Fibroblast of lung (primary cell): ENCODE measurements around the gene EXOC6. TPM values are rescaled to one million over a fixed set of nuclear protein-coding genes. Genes with fewer than 3 reads are reported as not detected.

Experiments used
- DNase-seq, 2 donors: peaks; one replicate each; pipeline versions ENCODE4 v3.0.0 to v3.0.0-alpha.2; 2010; ENCODE audit warnings: low read depth in 2 of 2
- H2AFZ ChIP-seq: 2 replicates; pipeline ENCODE4 v1.5.1; 2012; ENCODE audit warnings: low read length, control low read depth, inconsistent platforms
- H3K27ac ChIP-seq: 2 replicates; pipeline ENCODE4 v1.5.1; 2011; ENCODE audit warnings: low read length, control low read depth; ENCODE audit not compliant: insufficient read depth
- H3K27me3 ChIP-seq: 2 replicates; pipeline ENCODE4 v1.5.1; 2011; ENCODE audit warnings: mild to moderate bottlenecking, low read length; ENCODE audit not compliant: control insufficient read depth, insufficient read depth
- H3K36me3 ChIP-seq: 2 replicates; pipeline ENCODE4 v1.5.1; 2011; ENCODE audit warnings: low read length; ENCODE audit not compliant: control insufficient read depth, insufficient read depth
- H3K4me1 ChIP-seq: 2 replicates; pipeline ENCODE4 v1.5.1; 2011; ENCODE audit warnings: low read length; ENCODE audit not compliant: control insufficient read depth, insufficient read depth; ENCODE audit errors: extremely low read depth
- H3K4me2 ChIP-seq: 2 replicates; pipeline ENCODE4 v1.5.1; 2011; ENCODE audit warnings: low read length, control low read depth; ENCODE audit not compliant: insufficient read depth; ENCODE audit errors: extremely low read depth
- H3K4me3 ChIP-seq, 4 experiments: fragments of 200-600 bp in 1 of 4; sonication (generic) in 1 of 4; replicated peaks in 1 of 4; 2 replicates each; pipeline ENCODE4 v1.5.1; 2011 to 2016; ENCODE audit warnings: low read length in 4 of 4, low read depth in 3 of 4, mild to moderate bottlenecking in 3 of 4, control low read depth in 2 of 4, inconsistent platforms in 1 of 4, mixed read lengths in 1 of 4; ENCODE audit not compliant: insufficient read depth in 1 of 4; ENCODE audit errors: control extremely low read depth in 1 of 4
- H3K79me2 ChIP-seq: 2 replicates; pipeline ENCODE4 v1.5.1; 2012; ENCODE audit warnings: mild to moderate bottlenecking, low read length, inconsistent platforms; ENCODE audit not compliant: control insufficient read depth, insufficient read depth
- H3K9ac ChIP-seq: 2 replicates; pipeline ENCODE4 v1.5.1; 2011; ENCODE audit warnings: mild to moderate bottlenecking, low read length, control low read depth; ENCODE audit not compliant: insufficient read depth
- H3K9me3 ChIP-seq: 2 replicates; pipeline ENCODE4 v1.5.1; 2012; ENCODE audit warnings: low read depth, low read length; ENCODE audit not compliant: control insufficient read depth, insufficient read depth
- H4K20me1 ChIP-seq: 2 replicates; pipeline ENCODE4 v1.5.1; 2011; ENCODE audit warnings: low read length; ENCODE audit not compliant: control insufficient read depth, insufficient read depth; ENCODE audit errors: extremely low read depth
- CTCF ChIP-seq, 2 donors: IDR thresholded peaks in 1 of 2; conservative IDR thresholded peaks in 1 of 2; 1 replicate in 1 of 2; 2 replicates in 1 of 2; pipeline ENCODE4 v1.5.1; 2011 to 2012; ENCODE audit warnings: low read length in 2 of 2, control low read depth in 1 of 2, inconsistent platforms in 1 of 2, low read depth in 1 of 2, mild to moderate bottlenecking in 1 of 2
- EZH2 ChIP-seq: IDR thresholded peaks from 2 replicates; pipeline ENCODE4 v1.5.1; 2012; ENCODE audit warnings: low read length, control low read depth, mild to moderate bottlenecking; ENCODE audit errors: missing control alignments
- polyA plus RNA-seq, 2 donors: library from polyadenylated mRNA; depleted of rRNA in 1 of 2; stranded (reverse) in 1 of 2; unstranded in 1 of 2; fragments of >200 nt; gene quantifications; 2 replicates each; pipeline ENCODE4 v1.2.1, GENCODE V29; 2011 to 2012; ENCODE audit warnings: missing spikeins in 1 of 2
- total RNA-seq: library from RNA; depleted of rRNA; stranded (reverse); fragments of >200 nt; gene quantifications from 2 replicates; pipeline ENCODE4 v1.2.1, GENCODE V29; 2014

The EXOC6 gene
- total and polyA plus RNA-seq, 2 donors (not counting 1 experiment from before 2014, with no cell fraction given): 6.2 to 9.2 TPM

- Histone ChIP-seq H3K4me3 (no peak overlapping the region), H3K9ac (no peak overlapping the region), H3K27ac (no peak overlapping the region), H3K79me2 (no peaks in the 10 kb centered on the region), H3K36me3 (no peaks in the 10 kb centered on the region), H2AFZ (no peak overlapping the region), H3K27me3 (peaks cover 6% of the 10 kb centered on the region), H3K4me2 (no peak overlapping the region), H3K4me1 (no peaks in the 10 kb centered on the region), H4K20me1 (no peaks in the 10 kb centered on the region), H3K9me3 (no peaks in the 10 kb centered on the region)
- TF ChIP-seq CTCF (conservative IDR thresholded peaks at IDR 0.05 in 1 of 2, IDR thresholded peaks at IDR 0.05 in 1 of 2; ENCODE audit: low read depth in 1 of 2, low read length in 2 of 2): no peak
- no peak for TF ChIP-seq EZH2
- peak in 1 of 2 donors; percentile 70 for DNase-seq
These were observed 233.5 kb downstream of the EXOC6 start for GRCh38 chr10:93081834-93082233.

GRCh38 chr10:93083743-93084539 lies 235.6 kb downstream of the EXOC6 start:
- peaks cover 6% of the 10 kb centered on the region for H3K27me3 ChIP-seq

More at GRCh38 chr10:93083743-93084539, 235.6 kb downstream of the EXOC6 start:
- Histone ChIP-seq H3K9ac (no peak overlapping the region), H3K27ac (no peak overlapping the region), H4K20me1 (no peaks in the 10 kb centered on the region), H3K4me2 (no peak overlapping the region), H3K36me3 (no peaks in the 10 kb centered on the region), H3K9me3 (no peaks in the 10 kb centered on the region), H3K79me2 (no peaks in the 10 kb centered on the region), H2AFZ (no peak overlapping the region), H3K4me3 (no peak overlapping the region), H3K4me1 (no peaks in the 10 kb centered on the region)
- TF ChIP-seq CTCF (conservative IDR thresholded peaks at IDR 0.05 in 1 of 2, IDR thresholded peaks at IDR 0.05 in 1 of 2; ENCODE audit: low read depth in 1 of 2, low read length in 2 of 2) (no peak), EZH2 (no peak)
- no peak for DNase-seq
